DOHH2 (cell line): ENCODE results near the gene PDK4.

Source experiments
- EZH2phosphoT487 ChIP-seq: fragments of 200-600 bp; sonication (generic); IDR thresholded peaks from 2 replicates; pipeline ENCODE4 v1.6.1; 2017; ENCODE audit warnings: borderline replicate concordance, mild to moderate bottlenecking, antibody characterized with exemption, low read length, moderate library complexity, mixed read lengths
- TF ChIP-seq, protein P1 (sequence below): fragments of 200-600 bp; sonication (generic); IDR thresholded peaks from one replicate; pipeline ENCODE4 v1.5.1; 2014; ENCODE audit warnings: antibody characterized with exemption, mild to moderate bottlenecking, low read depth, low read length; ENCODE audit not compliant: poor library complexity, severe bottlenecking

- TF ChIP-seq, protein P1, sequence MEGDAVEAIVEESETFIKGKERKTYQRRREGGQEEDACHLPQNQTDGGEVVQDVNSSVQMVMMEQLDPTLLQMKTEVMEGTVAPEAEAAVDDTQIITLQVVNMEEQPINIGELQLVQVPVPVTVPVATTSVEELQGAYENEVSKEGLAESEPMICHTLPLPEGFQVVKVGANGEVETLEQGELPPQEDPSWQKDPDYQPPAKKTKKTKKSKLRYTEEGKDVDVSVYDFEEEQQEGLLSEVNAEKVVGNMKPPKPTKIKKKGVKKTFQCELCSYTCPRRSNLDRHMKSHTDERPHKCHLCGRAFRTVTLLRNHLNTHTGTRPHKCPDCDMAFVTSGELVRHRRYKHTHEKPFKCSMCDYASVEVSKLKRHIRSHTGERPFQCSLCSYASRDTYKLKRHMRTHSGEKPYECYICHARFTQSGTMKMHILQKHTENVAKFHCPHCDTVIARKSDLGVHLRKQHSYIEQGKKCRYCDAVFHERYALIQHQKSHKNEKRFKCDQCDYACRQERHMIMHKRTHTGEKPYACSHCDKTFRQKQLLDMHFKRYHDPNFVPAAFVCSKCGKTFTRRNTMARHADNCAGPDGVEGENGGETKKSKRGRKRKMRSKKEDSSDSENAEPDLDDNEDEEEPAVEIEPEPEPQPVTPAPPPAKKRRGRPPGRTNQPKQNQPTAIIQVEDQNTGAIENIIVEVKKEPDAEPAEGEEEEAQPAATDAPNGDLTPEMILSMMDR = no peak
- no peak for TF ChIP-seq EZH2phosphoT487
Observed at GRCh38 chr7:95545673-95546072, 50.6 kb downstream of the PDK4 start.
